NCI-H510A treated with DMSO at 0.1 percent for 48 hours (cell line): ENCODE data around the gene PLP2.
"Not testable (repeated sequence)": the region's sequence is repeated elsewhere in the genome, so short reads cannot be mapped to it uniquely, and the experiment has no call there.

Experiments
- DNase-seq: peaks from one replicate; lab custom pipeline; 2025; lab: John Stamatoyannopoulos, UW

PLP2 gene, protein sequence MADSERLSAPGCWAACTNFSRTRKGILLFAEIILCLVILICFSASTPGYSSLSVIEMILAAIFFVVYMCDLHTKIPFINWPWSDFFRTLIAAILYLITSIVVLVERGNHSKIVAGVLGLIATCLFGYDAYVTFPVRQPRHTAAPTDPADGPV

DNA sequence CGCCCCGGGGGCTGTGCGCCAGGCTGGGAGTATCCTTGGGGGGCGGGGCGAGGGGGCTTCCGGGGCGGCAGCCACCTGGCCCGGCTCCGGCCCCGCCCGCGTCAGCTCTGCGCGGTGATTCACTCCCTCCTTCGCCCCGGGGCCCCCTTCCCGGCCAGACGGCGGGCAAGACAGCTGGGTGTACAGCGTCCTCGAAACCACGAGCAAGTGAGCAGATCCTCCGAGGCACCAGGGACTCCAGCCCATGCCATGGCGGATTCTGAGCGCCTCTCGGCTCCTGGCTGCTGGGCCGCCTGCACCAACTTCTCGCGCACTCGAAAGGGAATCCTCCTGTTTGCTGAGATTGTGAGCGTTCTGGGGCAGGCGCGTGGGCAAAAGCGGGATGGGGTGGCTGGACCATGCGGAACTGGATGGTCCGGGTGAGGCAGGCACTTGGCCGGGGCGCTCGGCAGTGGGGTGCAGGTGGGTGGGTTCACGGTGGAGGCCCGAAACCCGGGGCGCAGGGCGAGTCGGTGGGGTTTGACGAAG, at the start of gene PLP2:
Gene PLP2 (plus strand): TSS at position 147 of the 528 bp plus-strand sequence. CDS start 103 bp downstream, at position 250.
- peak; percentile 51 for DNase-seq

DNA sequence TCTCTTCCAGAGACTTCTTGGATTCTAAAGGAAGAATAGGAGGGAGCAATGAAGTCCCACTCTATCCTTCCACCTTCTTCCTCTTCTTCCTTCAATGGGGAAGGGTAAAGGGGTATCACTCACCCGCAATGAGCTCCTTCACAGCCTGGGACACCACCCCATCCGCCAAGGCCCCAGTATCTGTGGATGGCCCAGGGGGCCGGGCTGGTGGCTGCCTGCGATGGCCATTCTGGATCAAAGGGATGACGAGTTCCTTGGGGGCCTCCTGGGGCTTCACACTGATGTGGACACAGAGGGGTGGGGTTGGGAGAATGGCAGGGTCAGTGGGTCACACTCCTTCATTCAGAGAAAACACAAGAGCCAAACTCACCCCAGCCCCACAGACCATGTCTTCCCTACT, 49.2 kb upstream of the PLP2 start:
- no peak for DNase-seq

DNA sequence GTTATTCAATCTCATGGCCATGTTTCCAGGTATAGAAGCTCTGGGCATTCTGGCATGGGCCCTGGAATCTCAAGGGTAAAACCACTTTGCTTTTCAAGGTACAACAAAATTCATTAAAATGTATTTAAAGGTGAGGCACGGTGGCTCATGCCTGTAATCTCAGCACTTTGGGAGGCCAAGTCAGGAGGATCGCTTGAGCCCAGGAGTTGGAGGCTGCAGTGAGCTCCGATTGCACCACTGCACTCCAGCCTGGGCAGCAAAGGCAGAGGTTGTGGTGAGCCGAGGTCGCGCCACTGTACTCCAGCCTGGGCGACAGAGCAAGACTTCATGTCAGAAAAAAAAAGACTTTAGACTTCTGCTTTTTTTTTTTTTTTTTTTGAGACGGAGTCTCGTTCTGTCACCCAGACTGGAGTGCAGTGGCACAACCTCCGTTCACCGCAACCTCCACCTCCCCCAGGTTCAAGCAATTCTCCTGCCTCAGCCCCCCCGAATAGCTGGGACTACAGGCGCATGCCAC, 43.9 kb upstream of the PLP2 start:
- not testable (repeated sequence) for DNase-seq

DNA sequence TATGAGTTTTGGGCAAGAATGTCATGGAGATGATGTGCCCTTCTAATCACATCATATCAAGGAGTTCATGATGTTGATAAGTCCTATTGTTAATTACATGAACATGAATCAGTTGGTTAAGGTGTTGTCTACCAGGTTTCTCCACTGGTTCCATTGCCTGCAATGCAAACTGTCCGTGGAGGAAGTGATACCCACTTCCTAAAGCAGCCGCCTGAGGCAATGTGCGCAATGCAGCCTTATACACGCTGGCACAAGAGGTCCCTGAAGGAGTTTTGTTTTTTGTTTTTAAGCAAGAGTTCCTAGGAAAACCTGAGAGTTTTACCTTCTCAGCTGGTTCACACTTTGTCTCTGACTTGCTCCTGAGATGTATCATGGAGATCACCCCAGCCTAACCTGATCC, 42.3 kb upstream of the PLP2 start:
- no peak for DNase-seq

DNA sequence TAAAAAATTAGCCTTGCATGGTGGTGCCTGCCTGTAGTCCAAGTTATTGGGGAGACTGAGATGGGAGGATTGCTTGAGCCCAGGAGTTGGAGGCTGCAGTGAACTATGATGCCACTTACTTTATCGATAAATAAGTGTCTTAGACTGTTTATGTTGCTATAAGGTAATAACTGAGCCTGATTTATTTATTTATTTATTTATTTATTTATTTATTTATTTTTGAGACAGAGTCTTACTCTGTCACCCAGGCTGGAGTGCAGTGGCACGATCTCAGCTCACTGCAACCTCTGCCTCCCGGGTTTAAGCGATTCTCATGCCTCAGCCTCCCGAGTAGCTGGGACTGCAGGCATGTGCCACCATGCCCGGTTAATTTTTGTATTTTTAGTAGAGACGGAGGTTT, 39.4 kb upstream of the PLP2 start:
- not testable (repeated sequence) for DNase-seq

DNA sequence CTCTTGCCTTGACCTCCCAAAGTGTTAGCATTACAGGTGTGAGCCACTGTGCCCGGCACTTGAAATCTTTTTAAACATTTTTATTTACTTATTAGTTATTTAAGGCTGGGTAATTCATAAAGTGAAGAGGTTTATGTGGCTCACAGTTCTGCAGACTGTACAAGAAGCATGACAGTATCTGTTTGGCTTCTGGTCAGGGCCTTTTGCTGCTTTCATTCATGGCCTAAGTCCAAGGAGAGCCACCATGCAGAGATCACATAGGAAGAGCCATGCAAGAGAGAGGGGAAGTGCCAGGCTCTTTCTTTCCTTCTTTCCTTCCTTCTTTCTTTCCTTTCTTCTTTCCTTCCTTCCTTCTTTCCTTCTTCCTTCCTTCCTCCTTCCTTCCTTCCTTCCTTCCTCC, 37.9 kb upstream of the PLP2 start:
- no peak for DNase-seq

DNA sequence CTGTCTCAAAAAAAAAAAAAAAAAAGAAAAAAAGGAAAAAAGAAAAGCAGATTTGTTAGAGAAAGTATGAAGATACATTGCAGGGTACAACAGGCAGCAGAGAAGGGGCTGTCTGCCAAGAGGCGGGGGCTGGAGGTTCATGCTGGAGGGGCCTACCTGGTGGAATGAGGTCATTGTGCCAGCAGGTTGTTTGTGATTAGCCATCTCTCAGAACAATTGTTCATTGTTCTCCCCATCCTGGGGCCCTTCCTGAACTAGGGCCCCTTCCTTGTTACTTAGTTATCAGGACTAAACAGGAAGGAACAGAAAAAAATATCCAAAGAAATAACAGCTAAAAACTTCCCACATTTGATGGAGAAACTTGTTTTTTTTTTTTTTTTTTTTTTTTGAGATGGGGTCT, 34.2 kb upstream of the PLP2 start:
- DNase-seq = no peak

DNA sequence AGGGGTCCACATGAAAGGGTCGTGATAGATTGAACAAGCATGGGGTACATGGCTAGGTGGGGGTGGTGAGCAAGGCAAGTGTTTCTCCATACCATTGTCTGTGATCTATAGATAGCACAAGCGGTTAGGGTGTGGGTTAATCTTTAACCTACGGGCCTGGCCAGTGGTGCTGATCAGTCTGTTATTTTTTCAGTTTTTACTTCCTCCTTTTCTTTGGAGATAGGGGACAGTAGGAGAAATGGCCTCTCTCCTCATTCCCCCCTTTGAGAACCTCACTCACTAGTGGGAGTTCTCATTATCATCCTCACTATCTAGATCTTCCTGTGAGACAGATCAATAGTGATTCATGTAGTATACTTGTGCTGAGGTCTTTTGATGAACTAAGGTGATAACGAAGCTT, 32.0 kb upstream of the PLP2 start:
- DNase-seq = no peak

DNA sequence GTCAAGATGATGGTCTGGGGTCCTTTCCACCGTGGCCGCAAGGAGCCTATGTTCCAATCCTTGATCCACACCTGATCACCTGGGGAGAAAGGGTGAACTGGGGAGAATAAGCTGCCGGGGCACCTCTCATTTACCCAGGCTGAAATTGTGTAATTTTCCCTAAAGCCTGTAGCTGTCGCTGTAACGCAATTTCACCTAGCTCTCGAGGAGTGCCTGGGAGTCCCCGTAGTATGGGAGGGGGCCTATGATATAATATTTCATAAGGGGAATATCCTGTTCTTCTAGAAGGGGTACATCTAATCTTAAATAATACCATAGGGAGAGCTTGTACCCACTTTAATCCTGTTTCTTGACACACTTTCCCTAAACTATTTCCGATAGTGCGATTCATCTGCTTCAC, 29.4 kb upstream of the PLP2 start:
- not testable (repeated sequence) for DNase-seq

DNA sequence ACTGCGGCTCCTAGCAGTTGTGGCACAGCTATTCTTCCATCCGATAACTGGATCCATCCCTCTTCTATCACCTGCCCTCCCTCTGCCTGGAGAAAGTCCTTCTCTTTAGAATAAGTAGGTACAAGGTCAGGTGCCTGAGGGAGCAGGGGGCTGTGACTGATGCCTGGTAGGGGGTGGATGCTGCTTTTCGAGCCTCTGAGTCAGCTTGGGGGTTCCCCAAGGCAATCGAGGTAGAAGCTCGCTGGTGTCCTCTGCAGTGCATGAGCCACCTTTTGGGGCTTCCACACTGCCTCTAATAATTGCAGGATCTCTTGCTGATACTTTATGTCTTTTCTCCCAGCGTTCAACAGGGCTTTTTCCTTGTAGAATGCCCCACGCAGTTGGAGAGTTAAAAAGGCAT, 28.5 kb upstream of the PLP2 start:
- not testable (repeated sequence) for DNase-seq

DNA sequence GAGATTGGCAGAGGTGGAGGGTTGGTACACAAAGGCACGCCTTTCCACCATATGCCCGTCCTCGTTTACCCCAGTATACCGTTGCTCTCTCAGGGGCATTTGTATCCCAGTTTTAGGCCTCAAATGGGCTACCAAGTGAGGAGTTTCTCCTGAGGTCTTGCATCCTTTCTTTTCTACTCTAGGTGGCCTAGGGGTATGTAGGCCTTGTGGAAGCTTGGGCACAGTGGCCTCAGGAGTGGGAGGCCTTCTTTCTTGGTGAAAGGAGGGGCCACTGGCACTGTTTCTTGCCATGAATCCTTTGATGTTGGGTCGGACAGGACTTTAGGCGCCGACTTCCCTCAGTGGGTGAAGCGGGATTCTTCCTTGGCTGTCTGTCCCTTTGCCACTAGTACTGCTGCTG, 24.4 kb upstream of the PLP2 start:
- DNase-seq = no peak

DNA sequence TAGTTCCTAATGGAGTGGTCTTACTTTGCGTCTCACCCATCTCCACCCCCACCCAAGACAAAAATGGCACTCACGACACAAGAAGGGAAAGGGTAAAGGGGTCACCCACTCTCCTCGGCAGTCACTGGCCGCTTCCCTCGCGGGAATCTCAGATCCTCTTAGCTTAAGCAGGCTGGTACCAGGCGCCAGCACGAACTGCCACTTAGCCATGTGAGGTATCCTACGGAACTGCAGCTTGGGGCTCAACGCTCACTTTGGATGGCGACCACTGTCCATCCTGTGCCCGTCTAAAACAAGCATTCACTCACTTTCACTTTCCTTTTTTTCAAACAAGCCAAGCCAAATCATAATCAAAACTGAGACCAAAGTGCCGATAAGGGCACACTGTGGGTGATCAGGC, 23.8 kb upstream of the PLP2 start:
- no peak for DNase-seq

DNA sequence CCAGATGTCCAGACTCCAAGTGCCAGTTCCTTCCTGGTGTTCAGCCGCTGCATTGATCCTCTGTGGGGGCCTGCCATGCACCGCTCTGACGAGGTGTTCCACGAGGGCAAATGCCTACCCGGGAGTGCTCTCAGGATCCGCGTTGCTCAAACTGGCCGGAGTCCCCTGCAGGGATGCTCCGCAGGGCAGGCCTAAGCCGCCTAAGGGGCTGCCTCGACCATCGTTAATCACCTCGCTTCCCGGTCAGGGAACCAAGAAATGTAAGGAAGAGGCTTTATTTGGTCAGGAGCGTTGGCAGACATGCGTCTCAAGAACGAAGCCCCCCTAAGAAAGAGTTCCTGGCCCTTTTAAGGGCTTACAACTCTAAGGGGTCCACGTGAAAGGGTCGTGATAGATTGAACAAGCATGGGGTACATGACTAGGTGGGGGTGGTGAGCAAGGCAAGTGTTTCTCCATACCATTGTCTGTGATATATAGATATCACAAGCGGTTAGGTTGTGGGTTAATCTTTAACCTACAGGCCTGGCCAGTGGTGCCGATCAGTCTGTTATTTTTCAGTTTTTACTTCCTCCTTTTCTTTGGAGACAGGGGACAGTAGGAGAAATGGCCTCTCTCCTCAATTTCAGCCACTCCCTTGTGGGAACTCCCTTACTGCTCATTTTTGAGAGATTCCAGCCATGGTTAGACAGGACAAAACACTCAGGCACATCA, 23.2 kb upstream of the PLP2 start:
- DNase-seq = not testable (repeated sequence)

DNA sequence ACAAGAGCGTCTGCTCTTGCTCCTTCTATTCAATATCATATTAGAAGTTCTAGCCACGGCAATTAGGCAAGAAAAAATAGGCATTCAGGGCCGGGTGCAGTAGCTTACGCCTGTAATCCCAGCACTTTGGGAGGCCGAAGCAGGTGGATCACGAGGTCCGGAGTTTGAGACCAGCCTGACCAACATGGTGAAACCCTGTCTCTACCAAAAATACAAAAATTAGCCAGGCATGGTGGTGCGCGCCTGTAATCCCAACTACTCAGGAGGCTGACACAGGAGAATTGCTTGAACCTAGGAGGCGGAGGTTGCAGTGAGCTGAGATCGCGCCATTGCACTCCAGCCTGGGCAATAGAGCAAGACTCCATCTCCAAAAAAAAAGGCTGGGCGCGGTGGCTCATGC, 22.4 kb upstream of the PLP2 start:
- DNase-seq = not testable (repeated sequence)

DNA sequence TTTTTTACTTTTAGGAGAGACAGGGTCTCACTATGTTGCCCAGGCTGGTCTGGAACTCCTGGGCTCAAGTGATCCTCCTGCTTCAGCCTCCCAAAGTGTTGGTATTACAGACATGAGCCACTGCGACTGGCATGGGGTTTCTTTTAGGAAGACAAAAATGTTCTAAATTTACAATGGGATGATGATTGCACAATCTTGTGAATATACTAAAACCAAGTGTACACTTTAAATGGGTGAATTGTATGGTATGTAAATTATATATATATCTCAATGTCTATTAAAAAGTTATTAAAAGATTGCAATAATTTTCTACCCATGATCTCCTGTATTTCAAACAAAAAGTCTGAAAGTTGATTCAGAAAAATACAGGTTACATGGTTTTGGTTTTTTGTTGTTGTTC, 18.2 kb upstream of the PLP2 start:
- no peak for DNase-seq

DNA sequence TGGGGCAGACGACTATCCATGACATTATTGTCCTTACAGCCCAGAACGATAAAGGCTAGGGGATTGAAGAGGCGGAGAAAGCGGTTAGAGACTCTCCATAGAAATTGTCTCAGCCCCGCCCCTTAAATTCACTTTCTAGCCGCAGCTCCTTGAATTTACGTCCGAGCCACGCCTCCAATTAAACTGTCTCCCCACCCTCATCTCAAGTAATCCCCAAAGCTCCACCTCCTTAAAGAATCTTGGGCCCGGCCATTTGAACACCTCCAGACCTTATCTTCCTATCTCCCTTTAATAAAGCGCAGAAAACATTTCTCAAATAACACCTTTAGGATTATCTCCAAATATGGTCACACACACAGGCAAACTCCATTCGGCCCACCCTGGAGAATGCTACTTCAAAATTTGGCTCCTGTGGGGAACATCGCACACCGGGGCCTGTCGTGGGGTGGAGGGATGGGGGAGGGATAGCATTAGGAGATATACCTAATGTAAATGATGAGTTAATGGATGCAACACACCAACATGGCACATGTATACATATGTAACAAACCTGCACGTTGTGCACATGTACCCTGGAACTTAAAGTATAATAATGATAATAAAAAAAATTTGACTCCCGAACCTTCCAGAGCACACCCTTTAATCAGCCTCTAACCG, 16.3 kb upstream of the PLP2 start:
- peak; percentile 56 for DNase-seq

DNA sequence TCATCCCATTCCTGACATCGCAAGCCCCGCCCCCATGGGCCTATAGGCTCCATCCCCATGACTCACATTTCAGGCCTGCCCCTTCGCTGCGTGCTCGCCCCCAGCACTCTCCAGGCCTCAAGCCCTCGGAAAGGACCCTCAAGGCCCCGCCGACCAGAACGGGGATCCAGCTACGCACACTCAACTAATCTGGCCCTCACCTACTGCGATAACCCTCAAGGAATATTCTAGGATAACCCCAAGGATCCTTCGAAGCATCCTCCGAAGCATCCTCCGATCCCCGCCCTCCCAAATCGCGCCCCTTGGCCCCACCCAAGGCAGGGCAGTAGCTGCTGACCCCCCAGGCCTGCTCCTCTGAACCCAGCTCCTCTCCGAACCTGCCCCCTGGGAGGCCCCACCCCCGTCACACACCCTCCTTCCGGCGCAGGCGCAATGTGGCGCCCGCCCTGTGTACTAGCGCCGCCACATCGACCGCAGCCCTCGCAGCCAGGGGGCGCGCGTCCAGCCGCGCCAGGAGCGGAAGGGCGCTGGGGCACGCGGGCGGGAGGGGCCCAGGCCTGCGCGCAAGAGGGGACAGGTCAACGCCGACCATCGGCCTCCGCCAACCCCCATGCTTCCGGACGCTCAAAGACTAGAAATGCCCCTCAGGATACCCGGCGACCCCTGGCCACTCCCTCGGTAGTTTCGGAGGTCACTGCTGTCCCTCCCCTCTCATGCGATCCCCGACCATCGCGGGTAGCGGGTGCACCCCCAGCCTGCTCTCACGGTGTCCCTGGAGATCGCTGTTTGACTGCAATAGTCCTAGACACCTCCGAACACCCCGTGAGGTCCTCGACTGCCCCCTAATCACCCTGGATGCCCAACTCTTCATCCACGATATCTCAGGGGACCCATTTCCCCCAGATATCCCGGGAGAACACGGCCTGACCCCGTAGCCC, 15.5 kb upstream of the PLP2 start:
- DNase-seq = peak; percentile 60

DNA sequence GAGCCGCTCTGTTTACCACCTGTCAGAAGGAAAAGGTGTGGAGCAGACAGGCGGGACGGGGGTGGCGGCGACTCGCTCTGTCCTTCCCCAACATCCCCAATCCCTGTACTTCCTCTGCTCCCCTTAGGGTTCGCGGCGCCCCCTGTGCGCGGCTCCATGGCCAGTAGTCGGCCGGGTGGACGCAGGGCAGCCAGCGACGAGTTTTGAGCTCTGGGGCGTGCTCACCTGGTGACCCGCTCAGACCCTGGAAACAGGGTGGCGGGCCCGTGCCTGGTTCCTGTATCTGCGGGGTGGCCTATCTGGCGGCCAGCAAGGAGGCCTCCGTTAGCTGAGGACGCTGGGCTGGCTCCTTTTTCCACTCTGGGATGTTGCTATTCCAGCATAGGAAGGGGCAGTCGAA, 14.5 kb upstream of the PLP2 start:
- DNase-seq = no peak

DNA sequence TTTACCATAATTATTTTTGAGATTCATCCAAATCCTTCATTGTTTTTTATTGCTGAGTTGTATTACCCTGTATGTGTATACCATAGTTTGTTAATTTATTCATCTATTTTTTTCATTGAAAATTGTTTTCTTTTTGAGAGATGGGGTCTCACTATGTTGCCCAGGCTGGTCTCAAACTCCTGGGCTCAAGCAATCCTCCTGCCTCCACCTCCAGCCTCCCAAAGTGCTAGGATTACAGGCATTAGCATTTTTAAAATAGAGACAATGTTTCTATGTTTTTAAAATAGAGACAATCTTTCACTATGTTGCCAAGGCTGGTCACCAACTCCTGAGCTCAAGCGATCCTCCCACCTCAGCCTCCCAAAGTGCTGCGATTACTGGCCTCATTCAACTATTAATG, 10.8 kb upstream of the PLP2 start:
- DNase-seq = no peak

DNA sequence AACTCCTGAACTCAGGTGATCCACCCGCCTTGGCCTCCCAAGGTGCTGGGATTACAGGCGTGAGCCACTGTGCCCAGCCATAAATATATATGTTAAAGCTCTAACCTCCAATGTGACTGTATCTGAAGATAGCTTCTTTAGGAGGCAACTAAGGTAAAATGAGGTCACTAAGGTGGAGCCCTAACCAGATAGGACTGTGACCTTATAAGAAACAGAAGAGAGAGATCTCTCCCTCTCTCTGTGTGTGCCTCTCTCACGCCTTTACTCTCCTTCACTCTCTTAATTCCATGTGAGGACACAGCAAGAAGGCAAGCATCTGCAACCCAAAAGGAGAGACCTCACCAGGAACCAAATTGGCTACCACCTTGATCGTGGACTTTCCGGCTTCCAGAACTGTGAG, 10.1 kb upstream of the PLP2 start:
- DNase-seq = no peak

DNA sequence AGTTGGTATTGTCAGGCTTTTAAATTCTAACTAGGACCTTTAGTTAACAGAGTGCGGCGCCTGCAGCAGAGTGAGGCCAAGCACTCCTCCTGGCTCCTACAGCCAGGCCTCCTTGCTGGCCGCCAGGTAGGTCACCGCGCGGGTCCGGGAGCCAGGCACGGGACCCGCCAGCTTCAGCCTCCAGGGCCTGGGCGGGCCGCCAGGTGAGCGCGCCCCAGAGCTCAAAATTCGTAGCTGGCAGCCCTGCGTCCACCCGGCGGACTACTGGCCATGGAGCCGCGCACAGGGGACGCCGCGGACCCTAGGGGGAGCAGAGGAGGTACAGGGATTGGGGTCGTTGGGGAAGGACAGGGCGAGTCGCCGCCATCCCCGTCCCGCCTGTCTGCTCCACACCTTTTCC, 9.1 kb upstream of the PLP2 start, which contains the start of gene MAGIX:
Gene MAGIX (plus strand): TSS at position 139 of the 400 bp plus-strand sequence. CDS start 132 bp downstream, at position 271.
- no peak for DNase-seq
